ENCODE measurements around the gene GOLT1B.

GOLT1B gene

GRCh38 chr12:21526053-21526452 is 24.5 kb downstream of the GOLT1B start, which contains the start of gene SPX:
Gene SPX (plus strand): TSS chr12:21526296. CDS start chr12:21526473, 177 bp downstream.
- no peak for DNase-seq

GRCh38 chr12:21526721-21527345 is 25.2 kb downstream of the GOLT1B start:
- DNase-seq: no peak

- no peak for DNase-seq
These were observed 26.0 kb downstream of the GOLT1B start for GRCh38 chr12:21527451-21528180.

GRCh38 chr12:21528953-21529352 is 27.4 kb downstream of the GOLT1B start:
- no peak for DNase-seq

- DNase-seq: no peak
These were observed 27.9 kb downstream of the GOLT1B start for GRCh38 chr12:21529456-21529855.

DNA sequence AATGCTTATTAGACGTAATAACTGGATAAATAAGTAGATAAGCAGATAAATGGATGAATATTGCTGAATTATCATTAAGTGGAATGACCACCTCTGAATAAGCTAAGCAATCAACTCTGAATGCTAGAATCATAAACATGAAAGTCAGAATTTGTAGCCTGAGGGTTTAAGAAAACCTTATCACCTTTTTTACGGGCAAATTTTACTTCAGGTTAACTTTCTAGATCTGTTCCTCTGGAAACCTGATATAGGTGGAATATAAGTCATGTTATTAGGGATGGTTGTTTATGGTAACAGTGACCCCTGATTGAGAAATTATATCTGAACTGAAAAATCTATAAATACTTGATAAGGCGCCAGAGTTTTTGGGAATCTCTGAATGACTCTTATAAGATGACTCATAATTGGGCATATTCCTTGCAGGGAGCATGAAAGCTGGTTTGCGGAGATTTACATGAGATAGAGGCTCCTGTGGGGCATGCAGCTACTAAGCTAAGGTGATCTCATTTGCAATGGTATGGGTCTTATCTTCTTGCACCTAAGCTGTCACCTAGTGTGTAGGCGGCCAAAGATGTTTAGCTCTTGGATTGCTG is 36.6 kb downstream of the GOLT1B start:
- no peak for DNase-seq

DNA sequence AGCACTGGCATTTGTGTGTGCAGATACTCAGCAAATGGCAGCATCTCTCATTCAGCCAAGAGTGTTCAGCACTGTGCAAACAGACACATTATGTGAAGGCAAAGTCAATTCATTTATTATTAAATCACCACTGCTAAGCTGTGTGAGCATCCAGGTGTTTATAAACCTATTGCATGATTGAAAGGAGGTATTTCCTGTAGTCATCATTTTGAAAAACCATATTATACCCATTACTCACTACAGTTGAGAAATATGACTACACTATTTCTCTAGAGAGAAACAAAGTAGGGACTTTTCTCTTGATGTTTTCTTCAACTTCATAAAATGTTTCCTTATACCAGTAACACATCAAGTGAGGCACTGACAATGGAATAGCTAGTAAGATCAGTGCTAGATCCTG is 38.2 kb downstream of the GOLT1B start:
- DNase-seq: no peak

DNA sequence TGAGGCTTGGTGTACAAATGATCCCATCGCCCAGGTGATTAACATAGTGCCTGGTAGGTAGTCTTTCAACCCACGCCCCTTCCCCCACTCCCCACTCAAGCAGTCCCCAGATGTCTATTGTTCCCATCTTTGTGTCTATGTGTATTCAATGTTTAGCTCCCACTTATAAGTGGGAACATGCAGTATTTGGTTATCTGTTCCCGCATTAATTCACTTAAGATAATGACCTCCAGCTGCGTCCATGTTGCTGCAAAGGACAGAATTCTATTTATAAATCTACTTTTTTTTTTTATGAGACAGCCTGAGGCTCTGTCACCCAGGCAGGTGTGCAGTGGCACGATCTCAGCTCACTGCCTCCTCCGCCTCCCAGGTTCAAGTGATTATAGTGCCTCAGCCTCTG is 40.2 kb downstream of the GOLT1B start:
- DNase-seq: no peak

DNA sequence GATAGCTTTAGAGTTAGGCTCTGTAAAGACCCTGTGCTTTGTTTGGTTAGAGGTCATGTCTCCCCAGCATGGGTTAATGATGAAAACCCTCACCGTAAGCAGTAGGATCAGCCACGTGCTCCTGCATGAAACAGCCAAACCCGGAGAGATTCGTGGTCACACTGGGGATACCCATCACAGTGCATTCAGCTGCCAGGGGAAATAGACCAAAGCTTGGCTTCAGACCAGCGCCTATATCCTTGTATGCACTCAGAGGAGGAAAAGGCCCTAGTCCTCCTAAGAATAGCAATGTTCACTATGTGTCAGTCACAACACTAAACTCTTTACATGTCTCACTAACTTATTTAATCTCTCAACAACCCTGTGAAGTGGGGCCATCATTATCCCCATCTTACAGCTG is 40.8 kb downstream of the GOLT1B start:
- no peak for DNase-seq

- DNase-seq: no peak
These were observed 41.6 kb downstream of the GOLT1B start for GRCh38 chr12:21543151-21543550.

DNA sequence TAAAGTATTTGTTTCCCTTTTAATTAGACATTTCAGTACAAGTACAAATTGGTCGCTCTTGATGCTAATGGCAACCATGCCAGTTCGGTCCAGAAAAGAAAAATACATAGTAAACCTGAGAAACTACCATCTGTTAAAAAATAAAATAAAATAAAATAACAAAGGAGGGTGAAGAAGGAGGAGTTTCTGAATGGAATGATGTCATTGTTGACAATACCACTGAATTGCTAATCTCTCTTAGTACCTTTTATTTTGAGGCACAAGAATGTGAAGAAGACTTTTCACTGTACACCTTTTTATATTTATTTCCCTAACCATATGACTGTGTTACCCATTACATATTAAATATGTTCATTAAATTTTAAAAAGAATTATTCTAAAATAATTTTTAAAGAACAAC is 44.0 kb downstream of the GOLT1B start:
- no peak for DNase-seq

DNA sequence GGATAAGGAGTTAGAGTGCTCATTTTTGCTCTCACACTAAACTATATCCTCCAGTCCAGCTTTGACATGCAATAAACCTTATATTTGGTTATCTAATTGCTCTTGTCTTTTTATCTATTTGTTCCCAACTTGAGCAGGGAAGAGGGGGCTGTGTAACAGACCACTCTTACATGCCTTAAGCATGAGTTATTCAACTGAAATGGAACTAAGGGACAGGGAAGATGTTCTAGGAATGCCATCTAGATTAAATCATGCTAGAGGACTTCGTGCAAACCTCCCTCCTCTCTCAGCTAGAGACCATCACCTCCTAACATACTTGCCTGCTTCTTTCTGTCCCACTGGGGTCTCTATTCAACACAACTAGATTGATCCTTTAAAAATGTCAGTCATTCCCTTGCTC is 45.1 kb downstream of the GOLT1B start:
- no peak for DNase-seq

GRCh38 chr12:21547437-21547836 is 45.8 kb downstream of the GOLT1B start:
- DNase-seq: no peak

GRCh38 chr12:21551841-21552465 is 50.4 kb downstream of the GOLT1B start:
- no peak for DNase-seq

GRCh38 chr12:21552635-21553328 is 51.2 kb downstream of the GOLT1B start:
- no peak for DNase-seq

- DNase-seq: no peak
These were observed 51.7 kb downstream of the GOLT1B start for GRCh38 chr12:21553329-21553675.

GRCh38 chr12:21558100-21558679 is 56.6 kb downstream of the GOLT1B start:
- DNase-seq: no peak

GRCh38 chr12:21559855-21560569 is 58.4 kb downstream of the GOLT1B start:
- no peak for DNase-seq

GRCh38 chr12:21561158-21561557 is 59.6 kb downstream of the GOLT1B start:
- DNase-seq: no peak

- DNase-seq: no peak
These were observed 61.3 kb downstream of the GOLT1B start for GRCh38 chr12:21562859-21563258.

- no peak for DNase-seq
These were observed 64.8 kb downstream of the GOLT1B start for GRCh38 chr12:21566223-21566906.

Data from MV-4-11 (cell line).